Liver (tissue), 9 donors: ENCODE data around the gene MFSD6. TPM values are rescaled to one million over a fixed set of nuclear protein-coding genes. Genes with fewer than 3 reads are reported as not detected.

ENCODE experiments used
- DNase-seq: peaks from one replicate; pipeline ENCODE4 v3.0.0-alpha.2; 2017; ENCODE audit warnings: low spot score
- H3K27ac ChIP-seq, 2 donors: one replicate each; pipeline ENCODE4 v1.7.0; 2013; ENCODE audit warnings: inconsistent platforms in 2 of 2, low read length in 2 of 2, control low read depth in 1 of 2, low read depth in 1 of 2, mild to moderate bottlenecking in 1 of 2
- H3K27me3 ChIP-seq, 4 donors: one replicate each; pipeline versions ENCODE4 v1.6.1 to v1.7.0; 2013; ENCODE audit warnings: low read length in 3 of 4, inconsistent platforms in 1 of 4, mild to moderate bottlenecking in 1 of 4, moderate library complexity in 1 of 4; ENCODE audit not compliant: control insufficient read depth in 4 of 4, insufficient read depth in 4 of 4
- H3K36me3 ChIP-seq, 4 donors: one replicate each; pipeline versions ENCODE4 v1.6.1 to v1.7.0; 2013; ENCODE audit warnings: low read length in 3 of 4, mild to moderate bottlenecking in 3 of 4, low read depth in 1 of 4, moderate library complexity in 1 of 4; ENCODE audit not compliant: control insufficient read depth in 4 of 4, insufficient read depth in 3 of 4
- H3K4me1 ChIP-seq, 4 donors: one replicate each; pipeline versions ENCODE4 v1.6.1 to v1.7.0; 2013; ENCODE audit warnings: low read length in 3 of 4, mild to moderate bottlenecking in 3 of 4, moderate library complexity in 1 of 4; ENCODE audit not compliant: control insufficient read depth in 4 of 4, insufficient read depth in 4 of 4
- H3K4me3 ChIP-seq, 3 donors: one replicate each; pipeline versions ENCODE4 v1.6.1 to v1.7.0; 2013; ENCODE audit warnings: low read length in 3 of 3, control low read depth in 1 of 3, low read depth in 1 of 3, mild to moderate bottlenecking in 1 of 3
- H3K9ac ChIP-seq, 2 donors: one replicate each; pipeline ENCODE4 v1.7.0; 2013; ENCODE audit warnings: low read length in 2 of 2, mild to moderate bottlenecking in 2 of 2, moderate library complexity in 2 of 2, control low read depth in 1 of 2, low read depth in 1 of 2
- H3K9me3 ChIP-seq, 4 donors: one replicate each; pipeline versions ENCODE4 v1.6.1 to v1.7.0; 2013; ENCODE audit warnings: low read length in 3 of 4; ENCODE audit not compliant: control insufficient read depth in 4 of 4
- ATF3 ChIP-seq: IDR thresholded peaks from 2 replicates; pipeline ENCODE4 v1.6.1; 2016; ENCODE audit warnings: antibody characterized with exemption
- CTCF ChIP-seq: fragments of 150-350 bp; IDR thresholded peaks from 2 replicates; pipeline ENCODE4 v1.5.1; 2017; ENCODE audit warnings: improper control_type of control experiment, low read depth, low read length; ENCODE audit not compliant: missing input control
- EGR1 ChIP-seq, 2 donors: IDR thresholded peaks; 2 replicates each; pipeline ENCODE4 v1.6.1; 2016 to 2018; ENCODE audit warnings: antibody characterized with exemption in 2 of 2, low read depth in 2 of 2
- FOXA1 ChIP-seq: IDR thresholded peaks from 2 replicates; pipeline ENCODE4 v1.6.1; 2016; ENCODE audit warnings: antibody characterized with exemption
- FOXA2 ChIP-seq: IDR thresholded peaks from 2 replicates; pipeline ENCODE4 v1.6.1; 2016; ENCODE audit warnings: antibody characterized with exemption
- GABPA ChIP-seq, 2 donors: IDR thresholded peaks in 1 of 2; conservative IDR thresholded peaks in 1 of 2; 2 replicates each; pipeline ENCODE4 v1.6.1; 2016; ENCODE audit warnings: antibody characterized with exemption in 2 of 2, mild to moderate bottlenecking in 1 of 2, moderate library complexity in 1 of 2
- HNF4A ChIP-seq, 2 donors: conservative IDR thresholded peaks; 2 replicates each; pipeline ENCODE4 v1.6.1; 2016; ENCODE audit warnings: antibody characterized with exemption in 2 of 2, mild to moderate bottlenecking in 2 of 2
- HNF4G ChIP-seq: IDR thresholded peaks from 2 replicates; pipeline ENCODE4 v1.6.1; 2016; ENCODE audit warnings: antibody characterized with exemption
- JUND ChIP-seq, 2 donors: IDR thresholded peaks; 2 replicates each; pipeline ENCODE4 v1.6.1; 2016; ENCODE audit warnings: antibody characterized with exemption in 2 of 2
- MAX ChIP-seq: IDR thresholded peaks from 2 replicates; pipeline ENCODE4 v1.6.1; 2016; ENCODE audit warnings: antibody characterized with exemption
- NR2F2 ChIP-seq: IDR thresholded peaks from 2 replicates; pipeline ENCODE4 v1.6.1; 2016; ENCODE audit warnings: antibody characterized with exemption
- RAD21 ChIP-seq, 2 donors: IDR thresholded peaks; 2 replicates each; pipeline ENCODE4 v1.6.1; 2016; ENCODE audit warnings: antibody characterized with exemption in 2 of 2, mild to moderate bottlenecking in 2 of 2
- REST ChIP-seq: IDR thresholded peaks from 2 replicates; pipeline ENCODE4 v1.6.1; 2016; ENCODE audit warnings: antibody characterized with exemption, mild to moderate bottlenecking
- RXRA ChIP-seq, 2 donors: IDR thresholded peaks; 2 replicates each; pipeline ENCODE4 v1.6.1; 2017 to 2018; ENCODE audit warnings: antibody characterized with exemption in 2 of 2, mild to moderate bottlenecking in 1 of 2
- SP1 ChIP-seq: IDR thresholded peaks from 2 replicates; pipeline ENCODE4 v1.6.1; 2018; ENCODE audit warnings: antibody characterized with exemption, mild to moderate bottlenecking
- TAF1 ChIP-seq: conservative IDR thresholded peaks from 2 replicates; pipeline ENCODE4 v1.6.1; 2016; ENCODE audit warnings: antibody characterized with exemption, mild to moderate bottlenecking
- ZBTB33 ChIP-seq: IDR thresholded peaks from 2 replicates; pipeline ENCODE4 v1.6.1; 2016; ENCODE audit warnings: antibody characterized with exemption
- WGBS: extraction: QIAGEN DNeasy Blood & Tissue Kit; methylation state at CpG from one replicate; pipeline ENCODE4 v1.1.7; 2013; 5-methylcytosine and 5-hydroxymethylcytosine counted together
- polyA plus RNA-seq, 2 donors: library from polyadenylated mRNA; stranded (reverse) in 1 of 2; unstranded in 1 of 2; fragments of 200-250 nt in 1 of 2; fragments of >200 nt in 1 of 2; fragmentation: Nextera tagmentation in 1 of 2; extraction: Ambion mirVana in 1 of 2; gene quantifications; one replicate each; pipeline versions ENCODE4 v1.2.1 to v1.2.3, GENCODE V29; 2013 to 2015
- total RNA-seq, 2 donors: library from RNA; depleted of rRNA; stranded (reverse); fragments of >200 nt; gene quantifications; one replicate each; pipeline ENCODE4 v1.2.3, GENCODE V29; 2014
- donor health status: healthy.
- donor health status: healthy.
- donor health status: healthy.
- donor health status: healthy.
- donor health status: healthy.

MFSD6 gene
- total and polyA plus RNA-seq, 4 donors, result 0.83 to 9.5 (median 2.4) TPM

- H3K4me1 ChIP-seq, result no peaks in the 10 kb centered on the region
- no peak for TF ChIP-seq FOXA2
- TF ChIP-seq RAD21 (IDR thresholded peaks at IDR 0.05), result no peak
- TF ChIP-seq GABPA (IDR thresholded peaks at IDR 0.05 in 1 of 2, conservative IDR thresholded peaks at IDR 0.05 in 1 of 2), result no peak
- TF ChIP-seq NR2F2, result no peak
- TF ChIP-seq JUND (IDR thresholded peaks at IDR 0.05), result no peak
- TF ChIP-seq HNF4A (conservative IDR thresholded peaks at IDR 0.05), result no peak
- TF ChIP-seq MAX, result no peak
- TF ChIP-seq CTCF, result no peak
- no peak for TF ChIP-seq FOXA1
- TF ChIP-seq ATF3, result no peak
- no peak for TF ChIP-seq SP1
- TF ChIP-seq RXRA (IDR thresholded peaks at IDR 0.05), result no peak
- TF ChIP-seq REST, result no peak
- TF ChIP-seq HNF4G, result no peak
- WGBS, result 93% methylated on average over 1 of the region's 1 CpG
- no peak overlapping the region for H3K9ac ChIP-seq
- no peak overlapping the region for H3K4me3 ChIP-seq
- DNase-seq, result peak; percentile 40
- H3K9me3 ChIP-seq, result no peaks in the 10 kb centered on the region
- no peaks in the 10 kb centered on the region for H3K27me3 ChIP-seq
- H3K36me3 ChIP-seq, result no peaks in the 10 kb centered on the region
- no peak overlapping the region for H3K27ac ChIP-seq
Measured at GRCh38 chr2:190459881-190460280, 51.7 kb downstream of the MFSD6 start.

GRCh38 chr2:190460487-190460886, 52.3 kb downstream of the MFSD6 start:
- no peaks in the 10 kb centered on the region for H3K9me3 ChIP-seq
- H3K9ac ChIP-seq, result no peak overlapping the region
- DNase-seq, result no peak
- no peaks in the 10 kb centered on the region for H3K4me1 ChIP-seq
- 89% methylated on average over 5 of the region's 5 CpGs for WGBS
- H3K4me3 ChIP-seq, result no peak overlapping the region
- no peaks in the 10 kb centered on the region for H3K36me3 ChIP-seq
- no peaks in the 10 kb centered on the region for H3K27me3 ChIP-seq
- H3K27ac ChIP-seq, result no peak overlapping the region
- TF ChIP-seq FOXA1 (no peak), CTCF (no peak), FOXA2 (no peak), HNF4A (conservative IDR thresholded peaks at IDR 0.05) (no peak), MAX (no peak), REST (no peak), TAF1 (no peak), SP1 (no peak), EGR1 (IDR thresholded peaks at IDR 0.05; ENCODE audit: low read depth in 2 of 2) (no peak), JUND (IDR thresholded peaks at IDR 0.05) (no peak), ZBTB33 (no peak), HNF4G (no peak), RAD21 (IDR thresholded peaks at IDR 0.05) (no peak), RXRA (IDR thresholded peaks at IDR 0.05) (no peak), GABPA (IDR thresholded peaks at IDR 0.05 in 1 of 2, conservative IDR thresholded peaks at IDR 0.05 in 1 of 2) (no peak), NR2F2 (no peak)
